ENCODE results near the gene PRR33. TPM values are rescaled to one million over a fixed set of nuclear protein-coding genes. Genes with fewer than 3 reads are reported as not detected.
A peak's percentile ranks its signal among the peaks of the same experiment; 100 is the strongest.

Gene PRR33
- total RNA-seq, 4 donors from 2014 or later: not detected

GRCh38 chr11:1846453-1846932 lies 45.2 kb downstream of the PRR33 start:
- Histone ChIP-seq H3K36me3 (no peaks in the 10 kb centered on the region), H3K4me3 (no peak overlapping the region), H3K27ac (peak overlapping the region in 1 of 4 donors; percentile 53), H3K27me3 (peaks cover 7% of the 10 kb centered on the region), H3K9me3 (no peaks in the 10 kb centered on the region), H3K4me1 (peaks cover 0 to 15% (median 0%) of the 10 kb centered on the region in 3 donors)
- no peak for ATAC-seq
- TF ChIP-seq POLR2AphosphoS5 (IDR thresholded peaks at IDR 0.05) (no peak), CTCF (IDR thresholded peaks at IDR 0.05) (no peak), POLR2A (IDR thresholded peaks at IDR 0.05) (no peak), EP300 (IDR thresholded peaks at IDR 0.05) (no peak)
- 90 to 100% methylated on average over 2 of the region's 9 CpGs for WGBS, 2 donors (ENCODE audit: low coverage in 1 of 2)

GRCh38 chr11:1845561-1846452 lies 45.9 kb downstream of the PRR33 start:
- H3K27ac ChIP-seq: peak overlapping the region in 1 of 4 donors; percentile 53
- no peak for TF ChIP-seq CTCF (IDR thresholded peaks at IDR 0.05)
- no peak for TF ChIP-seq EP300 (IDR thresholded peaks at IDR 0.05)
- TF ChIP-seq POLR2A (IDR thresholded peaks at IDR 0.05): no peak
- no peak for TF ChIP-seq POLR2AphosphoS5 (IDR thresholded peaks at IDR 0.05)
- 65 to 68% methylated on average over 3 to 5 of the region's 21 CpGs for WGBS, 2 donors (ENCODE audit: low coverage in 1 of 2)

DNA sequence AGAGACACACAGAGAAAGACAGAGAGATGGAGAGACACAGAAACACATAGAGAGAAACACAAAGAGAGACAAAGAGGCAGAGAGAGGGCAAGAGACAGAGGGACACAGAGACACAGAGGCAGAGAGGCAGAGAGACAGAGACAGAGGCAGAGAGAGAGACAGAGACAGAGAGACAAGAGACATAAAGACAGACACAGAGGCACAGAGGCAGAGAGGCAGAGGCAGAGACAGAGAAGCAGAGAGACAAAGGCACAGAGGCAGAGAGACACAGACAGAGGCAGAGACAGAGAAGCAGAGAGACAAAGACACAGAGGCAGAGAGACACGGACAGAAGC lies 46.6 kb downstream of the PRR33 start:
- TF ChIP-seq POLR2A (IDR thresholded peaks at IDR 0.05) (no peak), CTCF (IDR thresholded peaks at IDR 0.05) (no peak), POLR2AphosphoS5 (IDR thresholded peaks at IDR 0.05) (no peak), EP300 (IDR thresholded peaks at IDR 0.05) (no peak)
- Histone ChIP-seq H3K27me3 (peaks cover 7% of the 10 kb centered on the region), H3K4me1 (peaks cover 0 to 15% (median 0%) of the 10 kb centered on the region in 3 donors), H3K4me3 (no peak overlapping the region), H3K27ac (peak overlapping the region in 1 of 4 donors; percentile 53), H3K36me3 (no peaks in the 10 kb centered on the region), H3K9me3 (no peaks in the 10 kb centered on the region)
- WGBS, 2 donors (ENCODE audit: low coverage in 1 of 2): 58 to 80% methylated on average over 1 of the region's 1 CpG
- no peak for ATAC-seq

More at GRCh38 chr11:1845561-1846452, 45.9 kb downstream of the PRR33 start:
- Histone ChIP-seq H3K4me3 (no peak overlapping the region), H3K9me3 (no peaks in the 10 kb centered on the region), H3K4me1 (peaks cover 0 to 15% (median 0%) of the 10 kb centered on the region in 3 donors), H3K36me3 (no peaks in the 10 kb centered on the region), H3K27me3 (peaks cover 7% of the 10 kb centered on the region)
- ATAC-seq: no peak

- H3K4me1 ChIP-seq: peaks cover 0 to 15% (median 0%) of the 10 kb centered on the region in 3 donors
- ATAC-seq: peak; percentile 52
- peak overlapping the region in 2 of 4 donors; percentile 39 to 53 for H3K27ac ChIP-seq
- TF ChIP-seq POLR2A (IDR thresholded peaks at IDR 0.05): no peak
- no peak for TF ChIP-seq POLR2AphosphoS5 (IDR thresholded peaks at IDR 0.05)
- TF ChIP-seq CTCF (IDR thresholded peaks at IDR 0.05): no peak
- no peaks in the 10 kb centered on the region for H3K36me3 ChIP-seq
- H3K9me3 ChIP-seq: no peaks in the 10 kb centered on the region
- no peak overlapping the region for H3K4me3 ChIP-seq
- H3K27me3 ChIP-seq: peaks cover 7% of the 10 kb centered on the region
- WGBS, 2 donors (ENCODE audit: low coverage in 1 of 2): 40 to 53% methylated on average over 2 to 8 of the region's 23 CpGs
Measured at GRCh38 chr11:1844221-1845094, 47.2 kb downstream of the PRR33 start.
